HEK293 (cell line): ENCODE measurements around the gene TMEM81.

Experiments
- CTCF ChIA-PET: fragments of 350-600 bp; formaldehyde crosslinking; extraction: SDS; loops from one replicate; lab custom pipeline; 2021; ENCODE audit warnings: antibody characterized with exemption; lab: Yijun Ruan, JAX
- POLR2A ChIA-PET: fragments of 300-600 bp; formaldehyde crosslinking; extraction: SDS; loops from one replicate; lab custom pipeline; 2020; ENCODE audit warnings: antibody characterized with exemption, inconsistent platforms; lab: Yijun Ruan, JAX
- H3K27ac ChIP-seq: fragments of 200-500 bp; sonication (Bioruptor generic); 2 replicates; pipeline ENCODE4 v1.5.1; 2014; ENCODE audit warnings: low read depth, low read length, control low read depth, inconsistent platforms; ENCODE audit errors: extremely low read depth
- H3K36me3 ChIP-seq, 2 experiments: fragments of 200-500 bp in 1 of 2; sonication (Bioruptor generic) in 1 of 2; 1 replicate in 1 of 2; 2 replicates in 1 of 2; pipeline ENCODE4 v1.5.1; 2014 to 2017; ENCODE audit warnings: inconsistent platforms in 2 of 2, low read length in 2 of 2; ENCODE audit not compliant: control insufficient read depth in 2 of 2, insufficient read depth in 1 of 2
- H3K4me1 ChIP-seq: fragments of 200-500 bp; sonication (Bioruptor generic); 2 replicates; pipeline ENCODE4 v1.5.1; 2014; ENCODE audit warnings: mild to moderate bottlenecking, low read length, inconsistent platforms; ENCODE audit not compliant: control insufficient read depth, insufficient read depth
- H3K4me3 ChIP-seq: 2 replicates; pipeline ENCODE4 v1.5.1; 2011; ENCODE audit warnings: low read depth, mild to moderate bottlenecking, control low read depth, low read length, moderate library complexity
- H3K9me3 ChIP-seq: fragments of 200-500 bp; sonication (Bioruptor generic); 2 replicates; pipeline ENCODE4 v1.5.1; 2014; ENCODE audit warnings: low read depth, low read length, inconsistent platforms; ENCODE audit not compliant: control insufficient read depth, insufficient read depth
- GLIS2 ChIP-seq: fragments of 450-650 bp; formaldehyde crosslinking; IDR thresholded peaks from 2 replicates; pipeline ENCODE4 v1.5.1; 2016; ENCODE audit warnings: missing biosample characterization, missing genetic modification characterization
- INSM2 ChIP-seq: fragments of 450-650 bp; formaldehyde crosslinking; IDR thresholded peaks from 2 replicates; pipeline ENCODE4 v1.5.1; 2016; ENCODE audit warnings: missing biosample characterization, missing genetic modification characterization
- KLF1 ChIP-seq: fragments of 450-650 bp; formaldehyde crosslinking; IDR thresholded peaks from 2 replicates; pipeline ENCODE4 v1.5.1; 2016; ENCODE audit warnings: missing biosample characterization, missing genetic modification characterization
- KLF10 ChIP-seq: fragments of 450-650 bp; IDR thresholded peaks from 2 replicates; pipeline ENCODE4 v1.5.1; 2018; ENCODE audit warnings: missing biosample characterization, mild to moderate bottlenecking, missing genetic modification characterization
- KLF17 ChIP-seq: fragments of 450-650 bp; formaldehyde crosslinking; IDR thresholded peaks from 2 replicates; pipeline ENCODE4 v1.5.1; 2016; ENCODE audit warnings: missing biosample characterization, missing genetic modification characterization
- PRDM4 ChIP-seq: fragments of 450-650 bp; formaldehyde crosslinking; IDR thresholded peaks from 2 replicates; pipeline ENCODE4 v1.5.1; 2017; ENCODE audit warnings: missing biosample characterization, missing genetic modification characterization
- PRDM6 ChIP-seq: fragments of 450-650 bp; formaldehyde crosslinking; IDR thresholded peaks from 2 replicates; pipeline ENCODE4 v1.5.1; 2017; ENCODE audit warnings: missing biosample characterization, missing genetic modification characterization
- REST ChIP-seq: fragments of 450-650 bp; formaldehyde crosslinking; IDR thresholded peaks from 2 replicates; pipeline ENCODE4 v1.5.1; 2016; ENCODE audit warnings: missing biosample characterization, missing genetic modification characterization
- SP3 ChIP-seq: fragments of 450-650 bp; formaldehyde crosslinking; IDR thresholded peaks from 2 replicates; pipeline ENCODE4 v1.5.1; 2016; ENCODE audit warnings: missing biosample characterization, missing genetic modification characterization
- SP7 ChIP-seq: fragments of 450-650 bp; formaldehyde crosslinking; IDR thresholded peaks from 2 replicates; pipeline ENCODE4 v1.5.1; 2016; ENCODE audit warnings: missing biosample characterization, missing genetic modification characterization
- ZBTB17 ChIP-seq: fragments of 450-650 bp; formaldehyde crosslinking; IDR thresholded peaks from 2 replicates; pipeline ENCODE4 v1.5.1; 2016; ENCODE audit warnings: missing biosample characterization, missing genetic modification characterization
- ZEB2 ChIP-seq: fragments of 450-650 bp; formaldehyde crosslinking; IDR thresholded peaks from 2 replicates; pipeline ENCODE4 v1.5.1; 2016; ENCODE audit warnings: missing biosample characterization, missing genetic modification characterization
- ZIC2 ChIP-seq: fragments of 450-650 bp; formaldehyde crosslinking; IDR thresholded peaks from 2 replicates; pipeline ENCODE4 v1.5.1; 2016; ENCODE audit warnings: missing biosample characterization, missing genetic modification characterization
- ZNF2 ChIP-seq: fragments of 450-650 bp; formaldehyde crosslinking; IDR thresholded peaks from 2 replicates; pipeline ENCODE4 v1.5.1; 2016; ENCODE audit warnings: missing biosample characterization, missing genetic modification characterization
- ZNF221 ChIP-seq: fragments of 450-650 bp; formaldehyde crosslinking; IDR thresholded peaks from 2 replicates; pipeline ENCODE4 v1.5.1; 2017; ENCODE audit warnings: missing biosample characterization, missing genetic modification characterization, borderline replicate concordance
- ZNF324 ChIP-seq: fragments of 450-650 bp; formaldehyde crosslinking; IDR thresholded peaks from 2 replicates; pipeline ENCODE4 v1.5.1; 2016; ENCODE audit warnings: missing biosample characterization, missing genetic modification characterization
- ZNF433 ChIP-seq: fragments of 450-650 bp; formaldehyde crosslinking; IDR thresholded peaks from 2 replicates; pipeline ENCODE4 v1.5.1; 2016; ENCODE audit warnings: missing biosample characterization, missing genetic modification characterization, low read depth
- ZNF529 ChIP-seq: fragments of 450-650 bp; formaldehyde crosslinking; IDR thresholded peaks from 2 replicates; pipeline ENCODE4 v1.5.1; 2017; ENCODE audit warnings: missing genetic modification characterization, missing biosample characterization; ENCODE audit not compliant: insufficient replicate concordance
- ZNF548 ChIP-seq: fragments of 450-650 bp; formaldehyde crosslinking; IDR thresholded peaks from 2 replicates; pipeline ENCODE4 v1.5.1; 2016; ENCODE audit warnings: missing biosample characterization, missing genetic modification characterization
- ZNF549 ChIP-seq: fragments of 450-650 bp; IDR thresholded peaks from 2 replicates; pipeline ENCODE4 v1.5.1; 2018; ENCODE audit warnings: missing biosample characterization, missing genetic modification characterization, mild to moderate bottlenecking, inconsistent platforms, moderate library complexity
- ZNF555 ChIP-seq: fragments of 450-650 bp; formaldehyde crosslinking; conservative IDR thresholded peaks from 2 replicates; pipeline ENCODE4 v1.5.1; 2017; ENCODE audit warnings: missing biosample characterization, mild to moderate bottlenecking, missing genetic modification characterization, inconsistent platforms
- ZNF645 ChIP-seq: fragments of 450-650 bp; formaldehyde crosslinking; IDR thresholded peaks from 2 replicates; pipeline ENCODE4; 2016; ENCODE audit warnings: missing biosample characterization, missing genetic modification characterization
- ZNF654 ChIP-seq: fragments of 450-650 bp; formaldehyde crosslinking; IDR thresholded peaks from 2 replicates; pipeline ENCODE4 v1.5.1; 2016; ENCODE audit warnings: low read depth, missing biosample characterization, missing genetic modification characterization
- ZSCAN18 ChIP-seq: fragments of 450-650 bp; formaldehyde crosslinking; IDR thresholded peaks from 2 replicates; pipeline ENCODE4 v1.5.1; 2016; ENCODE audit warnings: missing biosample characterization, missing genetic modification characterization

TMEM81 gene

GRCh38 chr1:205062319-205062718 lies 21.9 kb downstream of the TMEM81 start (continued):
- TF ChIP-seq PRDM6 (no peak), ZEB2 (tag by site-specific recombination) (no peak), ZNF548 (no peak), GLIS2 (tag by site-specific recombination) (no peak), PRDM4 (tag by site-specific recombination) (no peak), ZNF529 (tag by site-specific recombination) (no peak)

GRCh38 chr1:205061665-205062069 lies 22.6 kb downstream of the TMEM81 start:
- no peak overlapping the region for H3K27ac ChIP-seq
- H3K9me3 ChIP-seq = no peaks in the 10 kb centered on the region
- no peaks in the 10 kb centered on the region for H3K4me1 ChIP-seq
- H3K4me3 ChIP-seq = no peak overlapping the region
- CTCF ChIA-PET = interaction anchor here (0.5 to 5.9 kb wide), 92 partner anchors 9 to 875 kb away, joined by 3 to 282 read pairs (median 4); partner anchors contain the start of genes RBBP5, TMCC2 and TMEM81
- POLR2A ChIA-PET = interaction anchor here (1.1 to 1.2 kb wide), 2 partner anchors 14 to 72 kb away, joined by 4 to 5 read pairs; no protein-coding TSS in a partner anchor
- H3K36me3 ChIP-seq = no peaks in the 10 kb centered on the region
- TF ChIP-seq ZNF645 (tag by site-specific recombination) (no peak), ZNF529 (tag by site-specific recombination) (no peak), ZIC2 (tag by site-specific recombination) (no peak), KLF10 (tag by site-specific recombination) (no peak), REST (tag by site-specific recombination) (no peak), ZSCAN18 (tag by site-specific recombination) (no peak), ZNF549 (no peak), ZNF221 (no peak), ZNF555 (tag by site-specific recombination) (no peak), INSM2 (tag by site-specific recombination) (no peak), ZBTB17 (0 out of 2 replicates have a peak, but pooled peaks have one; percentile 11), KLF17 (tag by site-specific recombination) (no peak), KLF1 (tag by site-specific recombination) (no peak), ZNF654 (tag by site-specific recombination) (peak; percentile 76), SP3 (no peak), ZNF324 (tag by site-specific recombination) (no peak), ZNF2 (tag by site-specific recombination) (0 out of 2 replicates have a peak, but pooled peaks have one; percentile 36), ZNF433 (tag by site-specific recombination) (no peak), SP7 (tag by site-specific recombination) (no peak)
